AG04450 (cell line): ENCODE data around the gene ACTL10. TPM values are rescaled to one million over a fixed set of nuclear protein-coding genes. Genes with fewer than 3 reads are reported as not detected.
"Not testable (repeated sequence)": the region's sequence is repeated elsewhere in the genome, so short reads cannot be mapped to it uniquely, and the experiment has no call there.

Source experiments
- CTCF ChIA-PET: fragments of 300-600, 350-600 bp; formaldehyde crosslinking; extraction: SDS; loops from one replicate; lab custom pipeline; 2022; ENCODE audit warnings: antibody characterized with exemption, inconsistent platforms; lab: Charles Lee
- POLR2A ChIA-PET: fragments of 350-600 bp; formaldehyde crosslinking; extraction: SDS; loops from one replicate; lab custom pipeline; 2021; ENCODE audit warnings: antibody characterized with exemption, inconsistent platforms; lab: Yijun Ruan, JAX
- DNase-seq: peaks from one replicate; pipeline ENCODE4 v3.0.0-alpha.2; 2011; ENCODE audit warnings: low read depth, low spot score
- H3K27ac ChIP-seq: one replicate; pipeline ENCODE4 v1.5.1; 2012; ENCODE audit warnings: low read depth, low read length, control low read depth
- H3K27me3 ChIP-seq: one replicate; pipeline ENCODE4 v1.6.0; 2012; ENCODE audit warnings: low read length; ENCODE audit not compliant: control insufficient read depth, insufficient read depth
- H3K4me3 ChIP-seq: 2 replicates; pipeline ENCODE4 v1.5.1; 2011; ENCODE audit warnings: mild to moderate bottlenecking, low read depth, low read length, control low read depth
- H3K9me3 ChIP-seq: 2 replicates; pipeline ENCODE4 v1.5.1; 2012; ENCODE audit warnings: low read length; ENCODE audit not compliant: control insufficient read depth, insufficient read depth
- polyA plus RNA-seq: library from polyadenylated mRNA; depleted of rRNA; stranded (reverse); fragments of >200 nt; gene quantifications from 2 replicates; pipeline ENCODE4 v1.2.3, GENCODE V29; 2011
- TF ChIP-seq, protein P1 (sequence below): IDR thresholded peaks from 2 replicates; pipeline ENCODE4 v1.5.1; 2011; ENCODE audit warnings: low read depth, low read length, control low read depth, inconsistent platforms

ACTL10 gene
- polyA plus RNA-seq, 1 experiment = 0.41 TPM

DNA sequence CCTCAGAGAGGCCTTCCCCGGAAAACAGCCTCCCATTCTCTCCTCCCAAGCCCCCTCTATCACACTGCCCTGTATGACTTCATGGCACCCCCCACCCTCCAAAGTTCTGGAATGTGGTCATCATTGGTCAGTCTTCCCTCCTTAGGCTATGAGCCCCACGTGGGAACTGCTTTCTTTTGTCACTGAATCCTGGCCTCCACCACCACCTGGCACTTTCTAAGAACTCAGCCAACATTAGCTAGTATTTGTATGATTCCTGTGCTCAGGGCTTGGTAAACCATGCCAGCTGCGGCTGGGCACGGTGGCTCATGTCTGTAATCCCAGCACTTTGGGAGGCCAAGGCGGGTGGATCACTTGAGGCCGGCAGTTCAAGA is 27.9 kb downstream of the ACTL10 start:
- TF ChIP-seq, protein P1, sequence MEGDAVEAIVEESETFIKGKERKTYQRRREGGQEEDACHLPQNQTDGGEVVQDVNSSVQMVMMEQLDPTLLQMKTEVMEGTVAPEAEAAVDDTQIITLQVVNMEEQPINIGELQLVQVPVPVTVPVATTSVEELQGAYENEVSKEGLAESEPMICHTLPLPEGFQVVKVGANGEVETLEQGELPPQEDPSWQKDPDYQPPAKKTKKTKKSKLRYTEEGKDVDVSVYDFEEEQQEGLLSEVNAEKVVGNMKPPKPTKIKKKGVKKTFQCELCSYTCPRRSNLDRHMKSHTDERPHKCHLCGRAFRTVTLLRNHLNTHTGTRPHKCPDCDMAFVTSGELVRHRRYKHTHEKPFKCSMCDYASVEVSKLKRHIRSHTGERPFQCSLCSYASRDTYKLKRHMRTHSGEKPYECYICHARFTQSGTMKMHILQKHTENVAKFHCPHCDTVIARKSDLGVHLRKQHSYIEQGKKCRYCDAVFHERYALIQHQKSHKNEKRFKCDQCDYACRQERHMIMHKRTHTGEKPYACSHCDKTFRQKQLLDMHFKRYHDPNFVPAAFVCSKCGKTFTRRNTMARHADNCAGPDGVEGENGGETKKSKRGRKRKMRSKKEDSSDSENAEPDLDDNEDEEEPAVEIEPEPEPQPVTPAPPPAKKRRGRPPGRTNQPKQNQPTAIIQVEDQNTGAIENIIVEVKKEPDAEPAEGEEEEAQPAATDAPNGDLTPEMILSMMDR = no peak
- Histone ChIP-seq H3K4me3 (no peak overlapping the region), H3K27me3 (no peaks in the 10 kb centered on the region), H3K27ac (no peak overlapping the region), H3K9me3 (peaks cover 5% of the 10 kb centered on the region; the same call in 1 of the 2 replicates)
- CTCF ChIA-PET = interaction anchor here (0.5 kb wide), 1 partner anchor 250 kb away, joined by 3 read pairs; no protein-coding TSS in a partner anchor
- DNase-seq = no peak
- POLR2A ChIA-PET = no interaction called here

GRCh38 chr20:33696448-33696847 is 29.7 kb downstream of the ACTL10 start:
- Histone ChIP-seq H3K27me3 (no peaks in the 10 kb centered on the region), H3K9me3 (peaks cover 13% of the 10 kb centered on the region; the same call in 1 of the 2 replicates), H3K4me3 (no peak overlapping the region), H3K27ac (no peak overlapping the region)
- TF ChIP-seq, protein P1 = no peak
- DNase-seq = no peak
- CTCF ChIA-PET = interaction anchor here (0.5 kb wide), 1 partner anchor 1557 kb away, joined by 8 read pairs; no protein-coding TSS in a partner anchor
- POLR2A ChIA-PET = interaction anchor here (0.6 kb wide), 1 partner anchor 25 kb away, joined by 10 read pairs; no protein-coding TSS in a partner anchor

DNA sequence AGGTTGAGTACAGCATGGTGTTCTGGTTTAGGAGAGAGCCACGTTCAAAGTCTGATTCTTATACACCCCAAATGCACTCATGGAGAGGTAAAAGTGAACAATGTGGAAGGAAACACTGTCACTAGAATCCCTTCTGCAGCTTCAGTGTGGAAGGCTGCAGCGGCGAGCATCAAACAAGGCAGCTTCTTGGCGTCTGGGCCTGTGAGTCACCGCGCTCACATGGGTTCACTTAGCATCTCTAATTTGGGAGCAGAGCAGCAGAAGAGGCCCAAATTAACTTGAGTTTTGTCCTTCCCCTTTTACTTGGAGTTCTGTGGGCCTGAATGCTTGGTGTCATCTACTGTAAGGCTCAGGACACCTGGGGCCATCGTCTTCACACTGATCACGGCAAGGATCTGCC is 30.4 kb downstream of the ACTL10 start:
- TF ChIP-seq, protein P1 = no peak
- no peak for DNase-seq
- ChIA-PET CTCF (no interaction called here), POLR2A (no interaction called here)
- H3K27me3 ChIP-seq = no peaks in the 10 kb centered on the region
- H3K4me3 ChIP-seq = no peak overlapping the region
- H3K27ac ChIP-seq = no peak overlapping the region
- peaks cover 13% of the 10 kb centered on the region; the same call in 1 of the 2 replicates for H3K9me3 ChIP-seq

DNA sequence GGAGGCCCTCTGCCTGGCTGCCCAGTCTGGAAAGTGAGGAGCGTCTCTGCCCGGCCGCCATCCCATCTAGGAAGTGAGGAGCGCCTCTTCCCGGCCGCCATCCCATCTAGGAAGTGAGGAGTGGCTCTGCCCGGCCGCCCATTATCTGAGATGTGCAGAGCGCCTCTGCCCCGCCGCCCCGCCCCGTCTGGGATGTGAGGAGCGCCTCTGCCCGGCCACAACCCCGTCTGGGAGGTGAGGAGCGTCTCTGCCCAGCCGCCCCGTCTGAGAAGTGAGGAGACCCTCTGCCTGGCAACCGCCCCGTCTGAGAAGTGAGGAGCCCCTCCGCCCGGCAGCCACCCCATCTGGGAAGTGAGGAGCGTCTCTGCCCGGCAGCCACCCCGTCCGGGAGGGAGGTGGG is 32.2 kb downstream of the ACTL10 start:
- CTCF ChIA-PET, H3K27me3 ChIP-seq, H3K4me3 ChIP-seq, POLR2A ChIA-PET, H3K27ac ChIP-seq, DNase-seq: not testable (repeated sequence)
- peaks cover 13% of the 10 kb centered on the region; the same call in 1 of the 2 replicates for H3K9me3 ChIP-seq

DNA sequence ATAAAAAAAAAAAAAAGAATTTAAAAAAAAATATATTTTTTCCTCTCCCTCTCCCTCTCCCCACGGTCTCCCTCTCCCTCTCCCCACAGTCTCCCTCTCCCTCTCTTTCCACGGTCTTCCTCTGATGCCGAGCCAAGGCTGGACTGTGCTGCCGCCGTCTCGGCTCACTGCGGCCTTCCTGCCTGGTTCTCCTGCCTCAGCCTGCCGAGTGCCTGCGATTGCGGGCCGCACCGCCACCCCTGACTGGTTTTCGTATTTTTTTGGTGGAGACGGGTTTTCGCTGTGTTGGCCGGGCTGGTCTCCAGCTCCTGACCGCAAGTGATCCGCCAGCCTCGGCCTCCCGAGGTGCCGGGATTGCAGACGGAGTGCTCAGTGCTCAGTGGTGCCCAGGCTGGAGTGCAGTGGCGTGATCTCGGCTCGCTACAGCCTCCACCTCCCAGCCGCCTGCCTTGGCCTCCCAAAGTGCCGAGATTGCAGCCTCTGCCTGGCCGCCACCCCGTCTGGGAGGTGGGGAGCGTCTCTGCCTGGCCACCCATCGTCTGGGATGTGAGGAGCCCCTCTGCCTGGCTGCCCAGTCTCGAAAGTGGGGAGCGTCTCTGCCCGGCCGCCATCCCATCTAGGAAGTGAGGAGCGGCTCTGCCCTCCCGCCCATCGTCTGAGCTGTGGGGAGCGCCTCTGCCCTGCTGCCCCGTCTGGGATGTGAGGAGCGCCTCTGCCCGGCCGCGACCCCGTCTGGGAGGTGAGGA is 34.1 kb downstream of the ACTL10 start:
- peaks cover 13% of the 10 kb centered on the region; the same call in 1 of the 2 replicates for H3K9me3 ChIP-seq
- DNase-seq, H3K27me3 ChIP-seq, H3K4me3 ChIP-seq, H3K27ac ChIP-seq, CTCF ChIA-PET, POLR2A ChIA-PET: not testable (repeated sequence)
